SU-DHL-6 (cell line): ENCODE results near the gene PTPRN2.

Experiments used
- CTCF ChIP-seq: fragments of 200-600 bp; sonication (generic); IDR thresholded peaks from one replicate; pipeline ENCODE4 v1.5.1; 2017; ENCODE audit warnings: antibody characterized with exemption, mild to moderate bottlenecking, low read length, moderate library complexity; ENCODE audit not compliant: insufficient read depth, poor library complexity, severe bottlenecking
- EZH2phosphoT487 ChIP-seq: fragments of 200-600 bp; sonication (generic), shearing (Covaris generic); conservative IDR thresholded peaks from 2 replicates; pipeline ENCODE4 v1.6.1; 2018; ENCODE audit warnings: mild to moderate bottlenecking, antibody characterized with exemption, low read length, moderate library complexity, mixed read lengths

DNA sequence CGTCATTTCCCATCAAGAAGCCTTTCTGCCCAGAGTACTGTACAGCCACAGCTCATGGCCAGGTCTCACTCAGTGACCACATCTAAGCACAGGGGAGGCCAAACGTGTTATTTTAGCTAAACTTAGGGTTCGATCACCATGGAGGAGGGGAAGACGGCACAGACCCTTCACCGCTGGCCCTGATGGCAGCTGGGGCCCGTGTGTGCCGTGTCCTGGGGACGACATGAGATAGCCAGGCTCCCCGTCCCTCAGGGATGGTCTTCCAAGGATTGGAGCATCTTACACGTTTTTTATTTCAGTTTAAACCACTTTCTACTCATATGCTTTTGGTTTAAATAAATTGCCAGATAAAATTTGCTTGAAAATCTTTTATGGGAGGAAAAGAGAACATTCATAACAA, 737.9 kb downstream of the PTPRN2 start:
- TF ChIP-seq CTCF (no peak), EZH2phosphoT487 (no peak)
